ENCODE measurements around the gene ANKRD13A. TPM values are rescaled to one million over a fixed set of nuclear protein-coding genes. Genes with fewer than 3 reads are reported as not detected.

ANKRD13A gene
- total RNA-seq, 1 experiment from 2014 or later, result 118 TPM

DNA sequence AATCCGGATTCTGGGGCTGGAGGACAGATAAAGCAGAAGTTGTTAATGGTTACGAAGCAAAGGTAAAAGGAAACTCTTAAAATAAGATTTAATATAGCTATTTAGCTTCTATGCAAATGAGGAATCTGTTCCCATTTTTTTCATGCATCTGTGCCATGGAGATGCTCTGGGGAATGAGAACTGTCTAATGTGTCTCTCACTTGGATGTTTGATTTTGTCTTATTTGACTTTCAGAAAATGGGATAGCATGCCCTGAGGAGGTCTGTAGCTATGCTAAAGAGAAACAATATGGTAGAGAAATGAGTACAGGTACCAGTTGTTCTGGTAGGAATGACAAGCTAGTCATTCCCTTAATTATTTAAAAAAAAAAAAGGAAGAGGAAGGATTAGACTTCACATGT lies 24.8 kb downstream of the ANKRD13A start:
- Histone ChIP-seq H3K79me2 (ENCODE audit: low read length) (no peaks in the 10 kb centered on the region), H3K4me2 (ENCODE audit: low read length) (no peak overlapping the region)
- CTCF ChIA-PET, result interaction anchor here (0.7 to 1.2 kb wide), 4 partner anchors 19 to 407 kb away, joined by 3 to 10 read pairs (median 4); no protein-coding TSS in a partner anchor

DNA sequence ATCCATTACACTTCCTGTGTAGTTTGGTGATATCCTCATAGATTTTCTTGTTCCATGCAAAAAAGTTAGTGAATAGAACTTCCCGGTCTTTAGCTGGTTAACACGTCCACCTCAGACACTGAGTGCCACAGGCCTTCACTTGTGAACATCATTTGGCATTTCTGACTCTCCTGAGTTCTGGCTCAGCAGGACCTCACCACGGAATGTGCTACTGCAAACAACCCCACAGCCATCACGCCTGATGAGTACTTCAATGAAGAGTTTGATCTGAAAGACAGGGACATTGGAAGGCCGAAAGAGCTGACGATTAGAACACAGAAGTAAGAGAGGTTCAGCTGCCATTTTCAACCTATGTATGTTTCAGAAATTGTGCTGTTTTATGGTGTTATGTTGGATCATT lies 29.1 kb downstream of the ANKRD13A start:
- TF ChIP-seq EZH2 (IDR thresholded peaks at IDR 0.05; ENCODE audit: low read length, unreplicated experiment), result no peak
- TF ChIP-seq, protein P1, sequence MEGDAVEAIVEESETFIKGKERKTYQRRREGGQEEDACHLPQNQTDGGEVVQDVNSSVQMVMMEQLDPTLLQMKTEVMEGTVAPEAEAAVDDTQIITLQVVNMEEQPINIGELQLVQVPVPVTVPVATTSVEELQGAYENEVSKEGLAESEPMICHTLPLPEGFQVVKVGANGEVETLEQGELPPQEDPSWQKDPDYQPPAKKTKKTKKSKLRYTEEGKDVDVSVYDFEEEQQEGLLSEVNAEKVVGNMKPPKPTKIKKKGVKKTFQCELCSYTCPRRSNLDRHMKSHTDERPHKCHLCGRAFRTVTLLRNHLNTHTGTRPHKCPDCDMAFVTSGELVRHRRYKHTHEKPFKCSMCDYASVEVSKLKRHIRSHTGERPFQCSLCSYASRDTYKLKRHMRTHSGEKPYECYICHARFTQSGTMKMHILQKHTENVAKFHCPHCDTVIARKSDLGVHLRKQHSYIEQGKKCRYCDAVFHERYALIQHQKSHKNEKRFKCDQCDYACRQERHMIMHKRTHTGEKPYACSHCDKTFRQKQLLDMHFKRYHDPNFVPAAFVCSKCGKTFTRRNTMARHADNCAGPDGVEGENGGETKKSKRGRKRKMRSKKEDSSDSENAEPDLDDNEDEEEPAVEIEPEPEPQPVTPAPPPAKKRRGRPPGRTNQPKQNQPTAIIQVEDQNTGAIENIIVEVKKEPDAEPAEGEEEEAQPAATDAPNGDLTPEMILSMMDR (conservative IDR thresholded peaks at IDR 0.05; ENCODE audit: low read depth, low read length), result no peak
- no peak for TF ChIP-seq EZH2phosphoT487 (IDR thresholded peaks at IDR 0.05; ENCODE audit: borderline replicate concordance, low read length)
- Histone ChIP-seq H2AFZ (ENCODE audit: low read length) (no peak overlapping the region), H3F3A (ENCODE audit: low read length, unreplicated experiment) (no peaks in the 10 kb centered on the region), H3K4me3 (ENCODE audit: low read length) (no peak overlapping the region), H3K9me3 (ENCODE audit: low read length) (no peaks in the 10 kb centered on the region), H3K79me2 (ENCODE audit: low read length) (no peaks in the 10 kb centered on the region), H3K9me2 (replicated peaks; ENCODE audit: low read length) (no peaks in the 10 kb centered on the region), H3K9ac (ENCODE audit: low read length) (no peak overlapping the region), H3K4me1 (ENCODE audit: insufficient read depth, low read length) (peaks cover 17% of the 10 kb centered on the region), H3K27ac (ENCODE audit: low read length) (no peak overlapping the region), H3K36me3 (ENCODE audit: low read depth, low read length) (peaks cover 51% of the 10 kb centered on the region), H3K4me2 (ENCODE audit: low read length) (no peak overlapping the region), H4K20me1 (ENCODE audit: low read length) (no peaks in the 10 kb centered on the region), H3K27me3 (ENCODE audit: low read length) (no peaks in the 10 kb centered on the region)
- BruUV-seq (replicated peaks), result no TSS peak
- ATAC-seq (no peak), DNase-seq (no peak)
- intact Hi-C loops (cut with micrococcal nuclease), result no loop called here
- ChIA-PET CTCF (interaction anchor here (0.6 kb wide), 1 partner anchor 61 kb away, joined by 3 read pairs; no protein-coding TSS in a partner anchor), POLR2A (ENCODE audit: unreplicated experiment) (no interaction called here)

More for the DNA sequence above, 24.8 kb downstream of the ANKRD13A start:
- POLR2A ChIA-PET (ENCODE audit: unreplicated experiment), result interaction anchor here (0.5 to 0.6 kb wide), 3 partner anchors 15 to 503 kb away, joined by 3 to 4 read pairs (median 3); no protein-coding TSS in a partner anchor
- no TSS peak for BruUV-seq (replicated peaks)
- Histone ChIP-seq H3K4me3 (ENCODE audit: low read length) (no peak overlapping the region), H4K20me1 (ENCODE audit: low read length) (no peaks in the 10 kb centered on the region), H3F3A (ENCODE audit: low read length, unreplicated experiment) (no peaks in the 10 kb centered on the region), H3K27ac (ENCODE audit: low read length) (no peak overlapping the region), H2AFZ (ENCODE audit: low read length) (no peak overlapping the region), H3K9me3 (ENCODE audit: low read length) (no peaks in the 10 kb centered on the region), H3K4me1 (ENCODE audit: insufficient read depth, low read length) (peaks cover 21% of the 10 kb centered on the region), H3K9me2 (replicated peaks; ENCODE audit: low read length) (no peaks in the 10 kb centered on the region), H3K9ac (ENCODE audit: low read length) (no peak overlapping the region), H3K36me3 (ENCODE audit: low read depth, low read length) (peaks cover 61% of the 10 kb centered on the region), H3K27me3 (ENCODE audit: low read length) (no peaks in the 10 kb centered on the region)
- ATAC-seq (no peak), DNase-seq (no peak)
- TF ChIP-seq, protein P1 (conservative IDR thresholded peaks at IDR 0.05; ENCODE audit: low read depth, low read length), result no peak
- TF ChIP-seq EZH2phosphoT487 (IDR thresholded peaks at IDR 0.05; ENCODE audit: borderline replicate concordance, low read length) (no peak), EZH2 (IDR thresholded peaks at IDR 0.05; ENCODE audit: low read length, unreplicated experiment) (no peak)
- intact Hi-C loops (cut with micrococcal nuclease), result no loop called here

DNA sequence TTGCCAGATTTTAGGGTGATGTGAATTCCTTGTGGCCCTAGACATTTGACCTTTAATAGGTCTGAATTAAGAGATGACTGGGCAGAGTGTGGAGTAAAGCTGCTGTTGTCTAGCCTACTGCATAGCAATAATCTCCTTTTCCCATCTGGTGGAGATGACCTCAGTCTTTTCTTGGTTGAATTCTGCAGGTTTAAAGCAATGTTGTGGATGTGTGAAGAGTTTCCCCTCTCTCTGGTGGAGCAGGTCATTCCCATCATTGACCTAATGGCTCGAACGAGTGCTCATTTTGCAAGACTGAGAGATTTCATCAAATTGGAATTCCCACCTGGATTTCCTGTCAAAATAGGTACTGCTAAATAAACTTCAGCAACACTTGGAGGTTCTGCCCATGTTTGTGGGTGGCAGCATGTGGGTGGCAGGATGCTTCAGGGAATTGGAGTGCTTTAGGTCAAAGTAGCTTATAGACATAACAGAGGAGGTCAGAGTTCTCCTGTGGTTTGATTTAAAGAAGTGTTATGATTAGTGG lies 30.1 kb downstream of the ANKRD13A start:
- Histone ChIP-seq H3K79me2 (ENCODE audit: low read length) (no peaks in the 10 kb centered on the region), H3F3A (ENCODE audit: low read length, unreplicated experiment) (no peaks in the 10 kb centered on the region), H3K4me3 (ENCODE audit: low read length) (no peak overlapping the region), H2AFZ (ENCODE audit: low read length) (no peak overlapping the region), H3K4me2 (ENCODE audit: low read length) (no peak overlapping the region), H3K9me3 (ENCODE audit: low read length) (no peaks in the 10 kb centered on the region), H3K4me1 (ENCODE audit: insufficient read depth, low read length) (peaks cover 7% of the 10 kb centered on the region), H3K27me3 (ENCODE audit: low read length) (no peaks in the 10 kb centered on the region), H3K36me3 (ENCODE audit: low read depth, low read length) (peaks cover 52% of the 10 kb centered on the region), H3K27ac (ENCODE audit: low read length) (no peak overlapping the region), H3K9me2 (replicated peaks; ENCODE audit: low read length) (no peaks in the 10 kb centered on the region), H4K20me1 (ENCODE audit: low read length) (no peaks in the 10 kb centered on the region), H3K9ac (ENCODE audit: low read length) (no peak overlapping the region)
- intact Hi-C loops (cut with micrococcal nuclease), result no loop called here
- POLR2A ChIA-PET (ENCODE audit: unreplicated experiment), result no interaction called here
- DNase-seq (no peak), ATAC-seq (no peak)
- CTCF ChIA-PET, result no interaction called here
- BruUV-seq (replicated peaks), result no TSS peak
- TF ChIP-seq EZH2phosphoT487 (IDR thresholded peaks at IDR 0.05; ENCODE audit: borderline replicate concordance, low read length) (no peak), EZH2 (IDR thresholded peaks at IDR 0.05; ENCODE audit: low read length, unreplicated experiment) (no peak)
- TF ChIP-seq, protein P1 (conservative IDR thresholded peaks at IDR 0.05; ENCODE audit: low read depth, low read length), result no peak
